Tibial nerve (tissue), 4 donors: ENCODE data around the gene PRRC2B. TPM values are rescaled to one million over a fixed set of nuclear protein-coding genes. Genes with fewer than 3 reads are reported as not detected.

Experiments
- DNase-seq, 2 donors: peaks; one replicate each; pipeline ENCODE4 v3.0.0-alpha.2; 2019; ENCODE audit warnings: low spot score in 2 of 2
- H3K27ac ChIP-seq, 4 donors: fragments of 200-600 bp; sonication (generic) in 3 of 4; one replicate each; pipeline ENCODE4 v1.5.1; 2017 to 2019; ENCODE audit warnings: mild to moderate bottlenecking in 1 of 4
- H3K27me3 ChIP-seq, 2 donors: fragments of 200-600 bp; sonication (generic) in 1 of 2; one replicate each; pipeline versions ENCODE4 v1.5.1 to v1.6.0; 2017 to 2019
- H3K36me3 ChIP-seq, 3 donors: fragments of 200-600 bp; sonication (generic); one replicate each; pipeline ENCODE4 v1.5.1; 2018 to 2019
- H3K4me1 ChIP-seq, 4 donors: fragments of 200-600 bp; sonication (generic) in 3 of 4; one replicate each; pipeline ENCODE4 v1.5.1; 2017 to 2019
- H3K4me3 ChIP-seq, 4 donors: fragments of 200-600 bp; sonication (generic) in 3 of 4; one replicate each; pipeline ENCODE4 v1.5.1; 2017 to 2019; ENCODE audit warnings: mild to moderate bottlenecking in 1 of 4, moderate library complexity in 1 of 4
- H3K9me3 ChIP-seq, 4 donors: fragments of 200-600 bp; sonication (generic) in 3 of 4; one replicate each; pipeline ENCODE4 v1.5.1; 2017 to 2019
- EP300 ChIP-seq, 2 donors: sonication (generic); formaldehyde crosslinking; IDR thresholded peaks; one replicate each; pipeline ENCODE4 v1.6.1; 2017; ENCODE audit warnings: antibody characterized with exemption in 2 of 2, mild to moderate bottlenecking in 1 of 2
- POLR2A ChIP-seq, 2 donors: fragments of 450-650 bp; IDR thresholded peaks; one replicate each; pipeline ENCODE4 v1.6.1; 2017; ENCODE audit warnings: antibody characterized with exemption in 2 of 2, mild to moderate bottlenecking in 2 of 2, moderate library complexity in 2 of 2
- WGBS, 2 donors: methylation state at CpG; one replicate each; pipeline ENCODE4 v1.1.5; 2018; 5-methylcytosine and 5-hydroxymethylcytosine counted together
- total RNA-seq, 4 donors: library from RNA; depleted of rRNA; stranded (reverse); fragments of >200 nt; gene quantifications; one replicate each; pipeline ENCODE4 v1.1.0, GENCODE V29; 2016
- TF ChIP-seq, protein P1 (sequence below), 5 experiments: fragments of 200-600 bp in 3 of 5; fragments of 450-650 bp in 2 of 5; sonication (generic) in 3 of 5; IDR thresholded peaks; one replicate each; pipeline ENCODE4 v1.5.1; 2016 to 2019; ENCODE audit warnings: antibody characterized with exemption in 5 of 5, mild to moderate bottlenecking in 3 of 5, moderate library complexity in 2 of 5

The PRRC2B gene
- total RNA-seq, 4 donors from 2014 or later, result 94.8 to 236 (median 174) TPM

- DNase-seq, result no peak
- WGBS, 2 donors, result 84 to 86% methylated on average over 27 to 29 of the region's 29 CpGs
- H3K4me1 ChIP-seq, result no peaks in the 10 kb centered on the region
- no peaks in the 10 kb centered on the region for H3K27me3 ChIP-seq
- H3K36me3 ChIP-seq, result peaks cover 8 to 100% (median 15%) of the 10 kb centered on the region in 3 donors
- H3K4me3 ChIP-seq, result no peak overlapping the region
- no peak overlapping the region for H3K27ac ChIP-seq
- TF ChIP-seq, protein P1, sequence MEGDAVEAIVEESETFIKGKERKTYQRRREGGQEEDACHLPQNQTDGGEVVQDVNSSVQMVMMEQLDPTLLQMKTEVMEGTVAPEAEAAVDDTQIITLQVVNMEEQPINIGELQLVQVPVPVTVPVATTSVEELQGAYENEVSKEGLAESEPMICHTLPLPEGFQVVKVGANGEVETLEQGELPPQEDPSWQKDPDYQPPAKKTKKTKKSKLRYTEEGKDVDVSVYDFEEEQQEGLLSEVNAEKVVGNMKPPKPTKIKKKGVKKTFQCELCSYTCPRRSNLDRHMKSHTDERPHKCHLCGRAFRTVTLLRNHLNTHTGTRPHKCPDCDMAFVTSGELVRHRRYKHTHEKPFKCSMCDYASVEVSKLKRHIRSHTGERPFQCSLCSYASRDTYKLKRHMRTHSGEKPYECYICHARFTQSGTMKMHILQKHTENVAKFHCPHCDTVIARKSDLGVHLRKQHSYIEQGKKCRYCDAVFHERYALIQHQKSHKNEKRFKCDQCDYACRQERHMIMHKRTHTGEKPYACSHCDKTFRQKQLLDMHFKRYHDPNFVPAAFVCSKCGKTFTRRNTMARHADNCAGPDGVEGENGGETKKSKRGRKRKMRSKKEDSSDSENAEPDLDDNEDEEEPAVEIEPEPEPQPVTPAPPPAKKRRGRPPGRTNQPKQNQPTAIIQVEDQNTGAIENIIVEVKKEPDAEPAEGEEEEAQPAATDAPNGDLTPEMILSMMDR (IDR thresholded peaks at IDR 0.05), result no peak
- no peak for TF ChIP-seq EP300 (IDR thresholded peaks at IDR 0.05)
- TF ChIP-seq POLR2A (IDR thresholded peaks at IDR 0.05), result no peak
- no peaks in the 10 kb centered on the region for H3K9me3 ChIP-seq
Observed at GRCh38 chr9:131522257-131523085, 128.6 kb downstream of the PRRC2B start.

- 80 to 85% methylated on average over 9 of the region's 9 CpGs for WGBS, 2 donors
- Histone ChIP-seq H3K4me1 (no peaks in the 10 kb centered on the region), H3K9me3 (no peaks in the 10 kb centered on the region), H3K27me3 (no peaks in the 10 kb centered on the region), H3K4me3 (no peak overlapping the region), H3K36me3 (peaks cover 8 to 100% (median 13%) of the 10 kb centered on the region in 3 donors), H3K27ac (no peak overlapping the region)
- DNase-seq, result no peak
- TF ChIP-seq POLR2A (IDR thresholded peaks at IDR 0.05) (no peak), EP300 (IDR thresholded peaks at IDR 0.05) (no peak)
- TF ChIP-seq, protein P1 (IDR thresholded peaks at IDR 0.05), result no peak
Observed at GRCh38 chr9:131523086-131523388, 129.2 kb downstream of the PRRC2B start.

DNA sequence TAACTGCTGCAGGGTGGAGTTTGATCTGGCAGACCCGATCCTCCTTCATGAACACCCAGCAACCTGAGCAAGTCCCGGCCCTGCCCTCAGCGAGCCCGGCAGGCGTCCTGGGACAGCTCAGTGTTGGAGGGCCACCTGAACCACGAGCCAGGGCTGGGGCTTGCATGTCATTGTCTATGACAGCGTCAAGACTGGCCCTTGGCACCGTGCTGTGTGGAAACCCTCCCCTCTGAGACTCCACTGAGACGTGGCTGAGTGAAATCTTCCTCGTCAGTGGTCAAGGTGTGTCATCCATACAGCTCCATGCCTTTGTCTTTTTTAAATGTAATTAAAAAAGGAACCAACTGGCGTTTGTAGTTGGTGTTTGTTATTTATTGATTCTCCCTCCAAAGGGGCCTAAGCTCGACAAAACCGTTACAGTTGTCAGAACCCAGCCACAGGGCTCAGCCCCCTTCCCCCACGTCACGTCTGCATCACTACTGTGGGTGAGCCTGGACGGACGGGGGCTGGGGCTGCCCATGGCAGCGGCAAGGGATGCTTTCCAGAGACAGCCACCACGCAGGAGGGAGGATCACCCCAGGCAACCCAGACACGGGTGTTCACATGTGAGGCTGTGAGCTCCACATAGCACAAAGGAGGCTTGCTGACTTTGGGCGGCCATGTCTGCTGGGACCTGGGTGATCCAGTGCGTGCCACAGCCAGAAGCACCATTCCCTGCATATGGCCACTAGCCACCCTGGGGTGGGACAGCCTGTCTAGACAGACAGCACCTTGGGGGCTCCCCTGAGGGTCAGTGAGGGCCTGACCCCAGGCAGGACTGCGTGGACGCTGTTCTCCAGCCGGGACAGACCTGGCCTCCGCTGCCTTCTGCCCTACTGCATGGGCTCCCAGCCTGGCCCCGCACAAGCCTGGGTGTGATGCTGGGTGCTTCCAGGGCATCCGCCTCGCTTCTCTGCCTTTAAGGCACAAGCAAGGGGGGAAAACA lies 129.9 kb downstream of the PRRC2B start:
- H3K27ac ChIP-seq, result no peak overlapping the region
- H3K27me3 ChIP-seq, result no peaks in the 10 kb centered on the region
- peaks cover 8 to 100% (median 11%) of the 10 kb centered on the region in 3 donors for H3K36me3 ChIP-seq
- DNase-seq, result no peak
- no peaks in the 10 kb centered on the region for H3K9me3 ChIP-seq
- H3K4me1 ChIP-seq, result no peaks in the 10 kb centered on the region
- 72 to 80% methylated on average over 25 to 29 of the region's 29 CpGs for WGBS, 2 donors
- TF ChIP-seq, protein P1 (IDR thresholded peaks at IDR 0.05), result no peak
- TF ChIP-seq POLR2A (IDR thresholded peaks at IDR 0.05), result no peak
- no peak for TF ChIP-seq EP300 (IDR thresholded peaks at IDR 0.05)
- H3K4me3 ChIP-seq, result no peak overlapping the region

- WGBS, 2 donors, result 75 to 82% methylated on average over 14 to 21 of the region's 23 CpGs
- no peak for TF ChIP-seq POLR2A (IDR thresholded peaks at IDR 0.05)
- no peaks in the 10 kb centered on the region for H3K9me3 ChIP-seq
- DNase-seq, result no peak
- peaks cover 0 to 6% (median 3%) of the 10 kb centered on the region in 4 donors for H3K4me1 ChIP-seq
- H3K4me3 ChIP-seq, result no peak overlapping the region
- no peaks in the 10 kb centered on the region for H3K27me3 ChIP-seq
- H3K27ac ChIP-seq, result no peak overlapping the region
- peaks cover 6 to 98% (median 9%) of the 10 kb centered on the region in 3 donors for H3K36me3 ChIP-seq
Observed at GRCh38 chr9:131524665-131525315, 130.9 kb downstream of the PRRC2B start.
